HepG2 (cell line): ENCODE results near the gene LURAP1L.

Experiments used
- BHLHE40 ChIP-seq: IDR thresholded peaks from 2 replicates; pipeline ENCODE4 v1.6.1; 2011; ENCODE audit warnings: low read length, improper control_type of control experiment
- CTCF ChIP-seq: sonication (generic); formaldehyde crosslinking; IDR thresholded peaks from 2 replicates; pipeline ENCODE4 v1.5.0; 2020; ENCODE audit warnings: mild to moderate bottlenecking, missing genetic modification reagents, moderate library complexity
- GABPB1 ChIP-seq: IDR thresholded peaks from 2 replicates; pipeline ENCODE4 v1.6.1; 2016; ENCODE audit warnings: mild to moderate bottlenecking, missing genetic modification reagents, moderate library complexity, missing compliant biosample characterization
- JUND ChIP-seq: sonication (generic); formaldehyde crosslinking; IDR thresholded peaks from 2 replicates; pipeline ENCODE4 v1.8.0; 2022; ENCODE audit warnings: mild to moderate bottlenecking, missing genetic modification reagents
- MAZ ChIP-seq, 2 experiments: sonication (generic) in 1 of 2; formaldehyde crosslinking in 1 of 2; IDR thresholded peaks; 2 replicates each; pipeline versions ENCODE4 v1.5.0 to v1.6.1; 2012 to 2020; ENCODE audit warnings: low read depth in 2 of 2, mild to moderate bottlenecking in 2 of 2, borderline replicate concordance in 1 of 2, improper control_type of control experiment in 1 of 2, low read length in 1 of 2, missing genetic modification reagents in 1 of 2, moderate library complexity in 1 of 2
- POLR2AphosphoS5 ChIP-seq: IDR thresholded peaks from 2 replicates; pipeline ENCODE4 v1.6.1; 2012; ENCODE audit warnings: low read depth, low read length
- RFX1 ChIP-seq: fragments of 450-650 bp; IDR thresholded peaks from 2 replicates; pipeline ENCODE4 v1.6.1; 2017
- TCF7 ChIP-seq: sonication (generic); IDR thresholded peaks from 2 replicates; pipeline ENCODE4 v1.6.1; 2016; ENCODE audit warnings: antibody characterized with exemption, low read depth
- YY1 ChIP-seq: IDR thresholded peaks from 2 replicates; pipeline ENCODE4 v1.6.1; 2011; ENCODE audit warnings: low read length, low read depth, moderate library complexity, mild to moderate bottlenecking; ENCODE audit not compliant: insufficient read depth, insufficient replicate concordance
- ZNF24 ChIP-seq: fragments of 450-650 bp; IDR thresholded peaks from 2 replicates; pipeline ENCODE4 v1.6.1; 2017; ENCODE audit warnings: antibody characterized with exemption, mild to moderate bottlenecking
- ZNF264 ChIP-seq: sonication (generic); formaldehyde crosslinking; IDR thresholded peaks from 2 replicates; pipeline ENCODE4 v1.4.0; 2020; ENCODE audit warnings: missing genetic modification reagents
- ZNF792 ChIP-seq: IDR thresholded peaks from 2 replicates; pipeline ENCODE4 v1.6.1; 2016

GRCh38 chr9:12863618-12864017 is 88.8 kb downstream of the LURAP1L start:
- TF ChIP-seq ZNF264 (no peak), TCF7 (no peak), CTCF (CRISPR knock-in tag) (no peak), GABPB1 (CRISPR knock-in tag) (no peak), RFX1 (no peak), MAZ (IDR thresholded peaks at IDR 0.05; ENCODE audit: borderline replicate concordance, low read depth, low read length) (no peak), MAZ (CRISPR knock-in tag; IDR thresholded peaks at IDR 0.05; ENCODE audit: low read depth) (no peak), ZNF792 (CRISPR knock-in tag) (no peak), BHLHE40 (no peak), POLR2AphosphoS5 (no peak), ZNF24 (no peak), YY1 (no peak), JUND (CRISPR knock-in tag) (no peak)
